HEK293 (cell line): ENCODE results near the gene ADAMTS8.

ENCODE experiments used
- CTCF ChIA-PET: fragments of 350-600 bp; formaldehyde crosslinking; extraction: SDS; loops from one replicate; lab custom pipeline; 2021; ENCODE audit warnings: antibody characterized with exemption; lab: Yijun Ruan, JAX
- POLR2A ChIA-PET: fragments of 300-600 bp; formaldehyde crosslinking; extraction: SDS; loops from one replicate; lab custom pipeline; 2020; ENCODE audit warnings: antibody characterized with exemption, inconsistent platforms; lab: Yijun Ruan, JAX
- H3K27ac ChIP-seq: fragments of 200-500 bp; sonication (Bioruptor generic); 2 replicates; pipeline ENCODE4 v1.5.1; 2014; ENCODE audit warnings: low read depth, low read length, control low read depth, inconsistent platforms; ENCODE audit errors: extremely low read depth
- H3K36me3 ChIP-seq, 2 experiments: fragments of 200-500 bp in 1 of 2; sonication (Bioruptor generic) in 1 of 2; 1 replicate in 1 of 2; 2 replicates in 1 of 2; pipeline ENCODE4 v1.5.1; 2014 to 2017; ENCODE audit warnings: inconsistent platforms in 2 of 2, low read length in 2 of 2; ENCODE audit not compliant: control insufficient read depth in 2 of 2, insufficient read depth in 1 of 2
- H3K4me1 ChIP-seq: fragments of 200-500 bp; sonication (Bioruptor generic); 2 replicates; pipeline ENCODE4 v1.5.1; 2014; ENCODE audit warnings: mild to moderate bottlenecking, low read length, inconsistent platforms; ENCODE audit not compliant: control insufficient read depth, insufficient read depth
- H3K4me3 ChIP-seq: 2 replicates; pipeline ENCODE4 v1.5.1; 2011; ENCODE audit warnings: low read depth, mild to moderate bottlenecking, control low read depth, low read length, moderate library complexity
- H3K9me3 ChIP-seq: fragments of 200-500 bp; sonication (Bioruptor generic); 2 replicates; pipeline ENCODE4 v1.5.1; 2014; ENCODE audit warnings: low read depth, low read length, inconsistent platforms; ENCODE audit not compliant: control insufficient read depth, insufficient read depth
- GLI4 ChIP-seq: fragments of 450-650 bp; formaldehyde crosslinking; IDR thresholded peaks from 2 replicates; pipeline ENCODE4 v1.5.1; 2016; ENCODE audit warnings: missing biosample characterization, missing genetic modification characterization
- HIC1 ChIP-seq: fragments of 450-650 bp; formaldehyde crosslinking; IDR thresholded peaks from 2 replicates; pipeline ENCODE4 v1.5.1; 2016; ENCODE audit warnings: missing biosample characterization, missing genetic modification characterization
- KLF17 ChIP-seq: fragments of 450-650 bp; formaldehyde crosslinking; IDR thresholded peaks from 2 replicates; pipeline ENCODE4 v1.5.1; 2016; ENCODE audit warnings: missing biosample characterization, missing genetic modification characterization
- KLF8 ChIP-seq: fragments of 450-650 bp; formaldehyde crosslinking; IDR thresholded peaks from 2 replicates; pipeline ENCODE4 v1.5.1; 2016; ENCODE audit warnings: missing biosample characterization, missing genetic modification characterization
- KLF9 ChIP-seq: fragments of 450-650 bp; formaldehyde crosslinking; IDR thresholded peaks from 2 replicates; pipeline ENCODE4 v1.5.1; 2016; ENCODE audit warnings: missing biosample characterization, missing genetic modification characterization, low read depth
- MYNN ChIP-seq: fragments of 450-650 bp; formaldehyde crosslinking; IDR thresholded peaks from 2 replicates; pipeline ENCODE4 v1.5.1; 2016; ENCODE audit warnings: missing biosample characterization, missing genetic modification characterization, borderline replicate concordance
- OSR2 ChIP-seq: fragments of 450-650 bp; formaldehyde crosslinking; IDR thresholded peaks from 2 replicates; pipeline ENCODE4 v1.5.1; 2016; ENCODE audit warnings: missing biosample characterization, missing genetic modification characterization
- PRDM1 ChIP-seq: fragments of 450-650 bp; formaldehyde crosslinking; IDR thresholded peaks from 2 replicates; pipeline ENCODE4; 2016; ENCODE audit warnings: missing biosample characterization, missing genetic modification characterization
- PRDM4 ChIP-seq: fragments of 450-650 bp; formaldehyde crosslinking; IDR thresholded peaks from 2 replicates; pipeline ENCODE4 v1.5.1; 2017; ENCODE audit warnings: missing biosample characterization, missing genetic modification characterization
- REPIN1 ChIP-seq: fragments of 450-650 bp; formaldehyde crosslinking; IDR thresholded peaks from 2 replicates; pipeline ENCODE4 v1.5.1; 2017; ENCODE audit warnings: missing biosample characterization, missing genetic modification characterization, low read depth
- SCRT1 ChIP-seq: fragments of 450-650 bp; formaldehyde crosslinking; IDR thresholded peaks from 2 replicates; pipeline ENCODE4 v1.5.1; 2016; ENCODE audit warnings: missing biosample characterization, missing genetic modification characterization, borderline replicate concordance
- SCRT2 ChIP-seq: fragments of 450-650 bp; formaldehyde crosslinking; IDR thresholded peaks from 2 replicates; pipeline ENCODE4 v1.5.1; 2016; ENCODE audit warnings: missing biosample characterization, missing genetic modification characterization
- TCF7L2 ChIP-seq: IDR thresholded peaks from 2 replicates; pipeline ENCODE4 v1.6.1; 2011; ENCODE audit warnings: low read depth, mild to moderate bottlenecking, inconsistent platforms, low read length, moderate library complexity, borderline replicate concordance
- ZBTB8A ChIP-seq: fragments of 450-650 bp; formaldehyde crosslinking; IDR thresholded peaks from 2 replicates; pipeline ENCODE4 v1.5.1; 2016; ENCODE audit warnings: missing biosample characterization, missing genetic modification characterization
- ZFP37 ChIP-seq: fragments of 450-650 bp; formaldehyde crosslinking; IDR thresholded peaks from 2 replicates; pipeline ENCODE4 v1.5.1; 2016; ENCODE audit warnings: missing biosample characterization, missing genetic modification characterization
- ZFP69B ChIP-seq: fragments of 450-650 bp; formaldehyde crosslinking; IDR thresholded peaks from 2 replicates; pipeline ENCODE4 v1.5.1; 2016; ENCODE audit warnings: missing biosample characterization, missing genetic modification characterization
- ZNF174 ChIP-seq: fragments of 450-650 bp; formaldehyde crosslinking; IDR thresholded peaks from 2 replicates; pipeline ENCODE4 v1.5.0; 2017; ENCODE audit warnings: missing biosample characterization, mild to moderate bottlenecking, missing genetic modification characterization
- ZNF292 ChIP-seq: fragments of 450-650 bp; formaldehyde crosslinking; IDR thresholded peaks from 2 replicates; pipeline ENCODE4 v1.5.1; 2016; ENCODE audit warnings: low read depth, missing biosample characterization, missing genetic modification characterization, borderline replicate concordance
- ZNF311 ChIP-seq: fragments of 450-650 bp; formaldehyde crosslinking; IDR thresholded peaks from 2 replicates; pipeline ENCODE4 v1.5.1; 2017; ENCODE audit warnings: missing biosample characterization, missing genetic modification characterization, borderline replicate concordance
- ZNF529 ChIP-seq: fragments of 450-650 bp; formaldehyde crosslinking; IDR thresholded peaks from 2 replicates; pipeline ENCODE4 v1.5.1; 2017; ENCODE audit warnings: missing genetic modification characterization, missing biosample characterization; ENCODE audit not compliant: insufficient replicate concordance
- ZNF561 ChIP-seq: fragments of 450-650 bp; IDR thresholded peaks from 2 replicates; pipeline ENCODE4 v1.5.1; 2018; ENCODE audit warnings: missing biosample characterization, missing genetic modification characterization, borderline replicate concordance
- ZNF626 ChIP-seq: fragments of 450-650 bp; sonication (Bioruptor Pico); formaldehyde crosslinking; IDR thresholded peaks from 2 replicates; pipeline ENCODE4 v1.5.1; 2018; ENCODE audit warnings: missing biosample characterization, missing genetic modification characterization, inconsistent platforms
- ZNF645 ChIP-seq: fragments of 450-650 bp; formaldehyde crosslinking; IDR thresholded peaks from 2 replicates; pipeline ENCODE4; 2016; ENCODE audit warnings: missing biosample characterization, missing genetic modification characterization
- ZNF785 ChIP-seq: fragments of 450-650 bp; formaldehyde crosslinking; IDR thresholded peaks from 2 replicates; pipeline ENCODE4 v1.5.1; 2016; ENCODE audit warnings: missing biosample characterization, missing genetic modification characterization
- ZXDB ChIP-seq: fragments of 450-650 bp; formaldehyde crosslinking; IDR thresholded peaks from 2 replicates; pipeline ENCODE4 v1.5.1; 2016; ENCODE audit warnings: missing biosample characterization, missing genetic modification characterization
- TF ChIP-seq, protein P1 (sequence below): fragments of 450-650 bp; IDR thresholded peaks from 2 replicates; pipeline ENCODE4 v1.5.1; 2018; ENCODE audit warnings: missing biosample characterization, missing genetic modification characterization
- TF ChIP-seq, protein P2 (sequence below): fragments of 450-650 bp; formaldehyde crosslinking; IDR thresholded peaks from 2 replicates; pipeline ENCODE4 v1.5.1; 2016; ENCODE audit warnings: missing biosample characterization, missing genetic modification characterization, borderline replicate concordance

The ADAMTS8 gene

GRCh38 chr11:130421697-130422096, 6.7 kb downstream of the ADAMTS8 start:
- Histone ChIP-seq H3K9me3 (no peaks in the 10 kb centered on the region), H3K4me3 (no peak overlapping the region), H3K27ac (no peak overlapping the region), H3K4me1 (no peaks in the 10 kb centered on the region; the same call in 1 of the 2 replicates)
- CTCF ChIA-PET, result interaction anchor here (0.6 to 1.0 kb wide), 2 partner anchors 10 to 11 kb away, joined by 3 read pairs; no protein-coding TSS in a partner anchor
- TF ChIP-seq ZNF174 (tag by site-specific recombination), result no peak
- TF ChIP-seq, protein P1, sequence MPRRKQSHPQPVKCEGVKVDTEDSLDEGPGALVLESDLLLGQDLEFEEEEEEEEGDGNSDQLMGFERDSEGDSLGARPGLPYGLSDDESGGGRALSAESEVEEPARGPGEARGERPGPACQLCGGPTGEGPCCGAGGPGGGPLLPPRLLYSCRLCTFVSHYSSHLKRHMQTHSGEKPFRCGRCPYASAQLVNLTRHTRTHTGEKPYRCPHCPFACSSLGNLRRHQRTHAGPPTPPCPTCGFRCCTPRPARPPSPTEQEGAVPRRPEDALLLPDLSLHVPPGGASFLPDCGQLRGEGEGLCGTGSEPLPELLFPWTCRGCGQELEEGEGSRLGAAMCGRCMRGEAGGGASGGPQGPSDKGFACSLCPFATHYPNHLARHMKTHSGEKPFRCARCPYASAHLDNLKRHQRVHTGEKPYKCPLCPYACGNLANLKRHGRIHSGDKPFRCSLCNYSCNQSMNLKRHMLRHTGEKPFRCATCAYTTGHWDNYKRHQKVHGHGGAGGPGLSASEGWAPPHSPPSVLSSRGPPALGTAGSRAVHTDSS, result no peak
- TF ChIP-seq, protein P2, sequence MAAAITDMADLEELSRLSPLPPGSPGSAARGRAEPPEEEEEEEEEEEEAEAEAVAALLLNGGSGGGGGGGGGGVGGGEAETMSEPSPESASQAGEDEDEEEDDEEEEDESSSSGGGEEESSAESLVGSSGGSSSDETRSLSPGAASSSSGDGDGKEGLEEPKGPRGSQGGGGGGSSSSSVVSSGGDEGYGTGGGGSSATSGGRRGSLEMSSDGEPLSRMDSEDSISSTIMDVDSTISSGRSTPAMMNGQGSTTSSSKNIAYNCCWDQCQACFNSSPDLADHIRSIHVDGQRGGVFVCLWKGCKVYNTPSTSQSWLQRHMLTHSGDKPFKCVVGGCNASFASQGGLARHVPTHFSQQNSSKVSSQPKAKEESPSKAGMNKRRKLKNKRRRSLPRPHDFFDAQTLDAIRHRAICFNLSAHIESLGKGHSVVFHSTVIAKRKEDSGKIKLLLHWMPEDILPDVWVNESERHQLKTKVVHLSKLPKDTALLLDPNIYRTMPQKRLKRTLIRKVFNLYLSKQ (tag by site-specific recombination), result no peak
- TF ChIP-seq ZNF645 (tag by site-specific recombination), result no peak
- no peak for TF ChIP-seq HIC1 (tag by site-specific recombination)
- no peak for TF ChIP-seq REPIN1
- TF ChIP-seq GLI4 (tag by site-specific recombination), result no peak
- TF ChIP-seq ZNF626 (tag by site-specific recombination), result no peak
- no peak for TF ChIP-seq ZNF292 (tag by site-specific recombination)
- TF ChIP-seq ZBTB8A, result no peak
- no peak for TF ChIP-seq SCRT1 (tag by site-specific recombination)
- TF ChIP-seq ZNF311, result no peak
- no peak for TF ChIP-seq SCRT2
- no peak for TF ChIP-seq TCF7L2
- no peak for TF ChIP-seq ZNF785 (tag by site-specific recombination)
- no peak for TF ChIP-seq ZFP69B (tag by site-specific recombination)
- TF ChIP-seq, all 188 proteins: peak for 0
- H3K36me3 ChIP-seq, result no peaks in the 10 kb centered on the region
- POLR2A ChIA-PET, result no interaction called here

- H3K4me3 ChIP-seq, result no peak overlapping the region
- H3K27ac ChIP-seq, result no peak overlapping the region
- H3K36me3 ChIP-seq, result no peaks in the 10 kb centered on the region
- POLR2A ChIA-PET, result no interaction called here
- CTCF ChIA-PET, result interaction anchor here (0.5 to 0.9 kb wide), 3 partner anchors 11 to 474 kb away, joined by 3 to 4 read pairs (median 3); no protein-coding TSS in a partner anchor
- H3K4me1 ChIP-seq, result no peaks in the 10 kb centered on the region
- H3K9me3 ChIP-seq, result no peaks in the 10 kb centered on the region
- no peak for TF ChIP-seq ZNF529
- no peak for TF ChIP-seq ZFP37
- TF ChIP-seq ZNF561 (tag by site-specific recombination), result no peak
- no peak for TF ChIP-seq MYNN
- TF ChIP-seq KLF9 (tag by site-specific recombination), result no peak
- no peak for TF ChIP-seq KLF17
- no peak for TF ChIP-seq KLF8 (tag by site-specific recombination)
- TF ChIP-seq ZXDB (tag by site-specific recombination), result no peak
- no peak for TF ChIP-seq PRDM4 (tag by site-specific recombination)
- no peak for TF ChIP-seq SCRT2
- TF ChIP-seq OSR2, result no peak
- TF ChIP-seq PRDM1, result no peak
These were observed 7.2 kb downstream of the ADAMTS8 start for GRCh38 chr11:130421199-130421585.
